SKM-1 (cell line): Measurements from ENCODE around the gene PSD4.
A peak's percentile ranks its signal among the peaks of the same experiment; 100 is the strongest.

Source experiments
- DNase-seq: peaks from one replicate; lab custom pipeline; 2025; ENCODE audit not compliant: unreplicated experiment; lab: John Stamatoyannopoulos, UW

The PSD4 gene

GRCh38 chr2:113183264-113183663 lies 9.5 kb downstream of the PSD4 start:
- no peak for DNase-seq

GRCh38 chr2:113183703-113184102 lies 9.9 kb downstream of the PSD4 start:
- no peak for DNase-seq

- DNase-seq, result no peak
These were observed 10.9 kb downstream of the PSD4 start for GRCh38 chr2:113184531-113185230.

- DNase-seq, result no peak
These were observed 12.1 kb downstream of the PSD4 start for GRCh38 chr2:113185664-113186432.

- DNase-seq, result no peak
These were observed 12.6 kb downstream of the PSD4 start for GRCh38 chr2:113186433-113186796.

- DNase-seq, result peak; percentile 43
These were observed 14.0 kb downstream of the PSD4 start for GRCh38 chr2:113187771-113188170.

- DNase-seq, result no peak
These were observed 17.1 kb downstream of the PSD4 start for GRCh38 chr2:113190871-113191270.

GRCh38 chr2:113192459-113193100 lies 18.8 kb downstream of the PSD4 start:
- no peak for DNase-seq

- no peak for DNase-seq
These were observed 22.2 kb downstream of the PSD4 start for GRCh38 chr2:113195923-113196501.

GRCh38 chr2:113196839-113197238 lies 23.1 kb downstream of the PSD4 start:
- no peak for DNase-seq

- DNase-seq, result no peak
These were observed 23.7 kb downstream of the PSD4 start for GRCh38 chr2:113197347-113198047.

GRCh38 chr2:113198048-113198789 lies 24.4 kb downstream of the PSD4 start:
- no peak for DNase-seq

- no peak for DNase-seq
These were observed 25.2 kb downstream of the PSD4 start for GRCh38 chr2:113198790-113199612.

- no peak for DNase-seq
These were observed 26.5 kb downstream of the PSD4 start for GRCh38 chr2:113200236-113200635.

GRCh38 chr2:113200736-113201490 lies 27.1 kb downstream of the PSD4 start:
- no peak for DNase-seq

- DNase-seq, result no peak
These were observed 27.9 kb downstream of the PSD4 start for GRCh38 chr2:113201496-113202304.

GRCh38 chr2:113202305-113203216 lies 28.8 kb downstream of the PSD4 start:
- DNase-seq, result no peak
